Ishikawa (cell line): ENCODE data around the gene TNFSF18.

Experiments used
- CEBPB ChIP-seq: IDR thresholded peaks from 2 replicates; pipeline ENCODE4 v1.6.1; 2012
- CREB1 ChIP-seq: IDR thresholded peaks from 2 replicates; pipeline ENCODE4 v1.6.1; 2012; ENCODE audit warnings: low read depth
- EGR1 ChIP-seq: IDR thresholded peaks from 2 replicates; pipeline ENCODE4 v1.6.1; 2012
- EP300 ChIP-seq: IDR thresholded peaks from 2 replicates; pipeline ENCODE4 v1.6.1; 2012; ENCODE audit warnings: borderline replicate concordance
- FOXM1 ChIP-seq: IDR thresholded peaks from 2 replicates; pipeline ENCODE4 v1.6.1; 2012; ENCODE audit warnings: low read depth, borderline replicate concordance
- MAX ChIP-seq: IDR thresholded peaks from 2 replicates; pipeline ENCODE4 v1.6.1; 2012
- NFIC ChIP-seq: IDR thresholded peaks from 2 replicates; pipeline ENCODE4 v1.6.1; 2012
- RAD21 ChIP-seq: IDR thresholded peaks from 2 replicates; pipeline ENCODE4 v1.6.1; 2012; ENCODE audit warnings: low read depth
- TAF1 ChIP-seq: IDR thresholded peaks from 2 replicates; pipeline ENCODE4 v1.6.1; 2012; ENCODE audit warnings: low read depth, mild to moderate bottlenecking
- TCF12 ChIP-seq: IDR thresholded peaks from 2 replicates; pipeline ENCODE4 v1.6.1; 2012; ENCODE audit warnings: low read depth
- TEAD4 ChIP-seq: IDR thresholded peaks from 2 replicates; pipeline ENCODE4 v1.6.1; 2012
- YY1 ChIP-seq: IDR thresholded peaks from 2 replicates; pipeline ENCODE4 v1.6.1; 2012; ENCODE audit warnings: low read depth
- ZBTB7A ChIP-seq: IDR thresholded peaks from 2 replicates; pipeline ENCODE4 v1.6.1; 2012; ENCODE audit warnings: low read depth
- TF ChIP-seq, protein P1 (sequence below): IDR thresholded peaks from 2 replicates; pipeline ENCODE4 v1.6.1; 2012; ENCODE audit warnings: low read depth, mild to moderate bottlenecking
- TF ChIP-seq, protein P2 (sequence below): IDR thresholded peaks from 2 replicates; pipeline ENCODE4 v1.6.1; 2012

Gene TNFSF18

GRCh38 chr1:172993640-172994039 lies 57.1 kb downstream of the TNFSF18 start:
- TF ChIP-seq, protein P1, sequence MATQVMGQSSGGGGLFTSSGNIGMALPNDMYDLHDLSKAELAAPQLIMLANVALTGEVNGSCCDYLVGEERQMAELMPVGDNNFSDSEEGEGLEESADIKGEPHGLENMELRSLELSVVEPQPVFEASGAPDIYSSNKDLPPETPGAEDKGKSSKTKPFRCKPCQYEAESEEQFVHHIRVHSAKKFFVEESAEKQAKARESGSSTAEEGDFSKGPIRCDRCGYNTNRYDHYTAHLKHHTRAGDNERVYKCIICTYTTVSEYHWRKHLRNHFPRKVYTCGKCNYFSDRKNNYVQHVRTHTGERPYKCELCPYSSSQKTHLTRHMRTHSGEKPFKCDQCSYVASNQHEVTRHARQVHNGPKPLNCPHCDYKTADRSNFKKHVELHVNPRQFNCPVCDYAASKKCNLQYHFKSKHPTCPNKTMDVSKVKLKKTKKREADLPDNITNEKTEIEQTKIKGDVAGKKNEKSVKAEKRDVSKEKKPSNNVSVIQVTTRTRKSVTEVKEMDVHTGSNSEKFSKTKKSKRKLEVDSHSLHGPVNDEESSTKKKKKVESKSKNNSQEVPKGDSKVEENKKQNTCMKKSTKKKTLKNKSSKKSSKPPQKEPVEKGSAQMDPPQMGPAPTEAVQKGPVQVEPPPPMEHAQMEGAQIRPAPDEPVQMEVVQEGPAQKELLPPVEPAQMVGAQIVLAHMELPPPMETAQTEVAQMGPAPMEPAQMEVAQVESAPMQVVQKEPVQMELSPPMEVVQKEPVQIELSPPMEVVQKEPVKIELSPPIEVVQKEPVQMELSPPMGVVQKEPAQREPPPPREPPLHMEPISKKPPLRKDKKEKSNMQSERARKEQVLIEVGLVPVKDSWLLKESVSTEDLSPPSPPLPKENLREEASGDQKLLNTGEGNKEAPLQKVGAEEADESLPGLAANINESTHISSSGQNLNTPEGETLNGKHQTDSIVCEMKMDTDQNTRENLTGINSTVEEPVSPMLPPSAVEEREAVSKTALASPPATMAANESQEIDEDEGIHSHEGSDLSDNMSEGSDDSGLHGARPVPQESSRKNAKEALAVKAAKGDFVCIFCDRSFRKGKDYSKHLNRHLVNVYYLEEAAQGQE = no peak
- TF ChIP-seq FOXM1 (no peak), MAX (no peak), CREB1 (no peak), NFIC (no peak), RAD21 (no peak), EP300 (no peak), TEAD4 (no peak), TAF1 (no peak), TCF12 (no peak), ZBTB7A (no peak), YY1 (no peak), EGR1 (no peak)
- TF ChIP-seq, protein P2, sequence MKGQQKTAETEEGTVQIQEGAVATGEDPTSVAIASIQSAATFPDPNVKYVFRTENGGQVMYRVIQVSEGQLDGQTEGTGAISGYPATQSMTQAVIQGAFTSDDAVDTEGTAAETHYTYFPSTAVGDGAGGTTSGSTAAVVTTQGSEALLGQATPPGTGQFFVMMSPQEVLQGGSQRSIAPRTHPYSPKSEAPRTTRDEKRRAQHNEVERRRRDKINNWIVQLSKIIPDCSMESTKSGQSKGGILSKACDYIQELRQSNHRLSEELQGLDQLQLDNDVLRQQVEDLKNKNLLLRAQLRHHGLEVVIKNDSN = no peak

GRCh38 chr1:172991674-172992400 lies 58.9 kb downstream of the TNFSF18 start:
- TF ChIP-seq TAF1 (no peak), CEBPB (no peak), NFIC (no peak), RAD21 (no peak), CREB1 (no peak), EGR1 (no peak), TEAD4 (no peak), YY1 (no peak), ZBTB7A (no peak), FOXM1 (no peak), TCF12 (no peak), MAX (no peak), EP300 (no peak)
- TF ChIP-seq, protein P1 = no peak
- TF ChIP-seq, protein P2 = no peak

- TF ChIP-seq EP300 = no peak
- TF ChIP-seq YY1 = no peak
- no peak for TF ChIP-seq RAD21
- TF ChIP-seq NFIC = no peak
- TF ChIP-seq, protein P1 = no peak
Measured at GRCh38 chr1:172990598-172991215, 60.0 kb downstream of the TNFSF18 start.
